ENCODE measurements around the gene UBASH3A. TPM values are rescaled to one million over a fixed set of nuclear protein-coding genes. Genes with fewer than 3 reads are reported as not detected.

UBASH3A gene
- total RNA-seq = not detected

GRCh38 chr21:42403611-42404231 is at the start of gene UBASH3A:
Gene UBASH3A (plus strand): TSS chr21:42403902. CDS start chr21:42403946, 44 bp downstream.

GRCh38 chr21:42366292-42367010 is 37.3 kb upstream of the UBASH3A start, which contains the start of gene TFF1:
Gene TFF1 (minus strand): TSS chr21:42366535. CDS start chr21:42366495, 40 bp downstream.

GRCh38 chr21:42395905-42396651 is 7.6 kb upstream of the UBASH3A start, which contains the start of gene TMPRSS3:
Gene TMPRSS3 (minus strand): TSS chr21:42396052. CDS start chr21:42395417, 635 bp downstream.

GRCh38 chr21:42496120-42496838 is 92.6 kb downstream of the UBASH3A start, which contains the start of gene RSPH1:
Gene RSPH1 (minus strand): TSS chr21:42496224. CDS start chr21:42496186, 38 bp downstream.

Small RNA genes lying within 50 kb of the gene (small RNA-seq; reads per million reads assigned to genes)
- gene RNU6-1149P = 0 reads per million in 2 donors

Other genes starting within 250 kb of the UBASH3A start
- gene ABCG1, start 184.8 kb upstream of the UBASH3A start, total RNA-seq = under 1 TPM in 1 of 2 donors, not detected in 1; under 0.01 TPM
- 1 to 10 TPM; 2.4 to 6.7 TPM for gene TFF3, start 88.5 kb upstream of the UBASH3A start, total RNA-seq
- not detected for gene TFF2, start 52.9 kb upstream of the UBASH3A start, total RNA-seq
- gene TFF1, start 37.4 kb upstream of the UBASH3A start, total RNA-seq = not detected
- not detected for gene TMPRSS3, start 7.8 kb upstream of the UBASH3A start, total RNA-seq
- gene RSPH1, start 92.3 kb downstream of the UBASH3A start, total RNA-seq = not detected
- gene SLC37A1, start 110.0 kb downstream of the UBASH3A start, total RNA-seq = 10 to 100 TPM in 1 of 2 donors, 1 to 10 TPM in 1; 9.3 to 10.7 TPM
- gene PDE9A, start 249.7 kb downstream of the UBASH3A start, total RNA-seq = 1 to 10 TPM in 1 of 2 donors, not detected in 1; 1.7 TPM

All from melanocyte of skin (primary cell).